Left colon (tissue), 2 donors: ENCODE data around the gene KRTAP10-5. TPM values are rescaled to one million over a fixed set of nuclear protein-coding genes. Genes with fewer than 3 reads are reported as not detected.
A peak's percentile ranks its signal among the peaks of the same experiment; 100 is the strongest.
"Not testable (repeated sequence)": the region's sequence is repeated elsewhere in the genome, so short reads cannot be mapped to it uniquely, and the experiment has no call there.

Experiments
- ATAC-seq: fragments of 200-7000 bp; cut with Tn5 transposase; one replicate; pipeline ENCODE4 v1.9.1; 2020; ENCODE audit warnings: mild to moderate bottlenecking, moderate library complexity
- DNase-seq, 2 donors: peaks; one replicate each; pipeline ENCODE4 v3.0.0-alpha.2; 2020
- intact Hi-C, 2 donors: fragments of 100-400 bp; cut with DNase I in 1 of 2; cut with micrococcal nuclease in 1 of 2; formaldehyde crosslinking; loops; one replicate each; pipeline versions ENCODE4 v1.11.2 to v1.14.0; 2022; cut with DNase I, micrococcal nuclease
- total RNA-seq, 2 donors: library from RNA; stranded (reverse); fragmentation: NEBNext Ultra II Directional; extraction: Animal tissue kit (Norgen Biotek cat#: 25700); gene quantifications; one replicate each; pipeline ENCODE4 v1.2.1, GENCODE V29; 2021
- donor health status: DM: no; HTN: no; CAD: no.
- donor health status: DM: yes; HTN: yes; CAD: no.

KRTAP10-5 gene
- total RNA-seq, 2 donors from 2014 or later = not detected

- ATAC-seq (peak; percentile 1), DNase-seq (no peak)
- intact Hi-C loops = no loop called here
Observed at GRCh38 chr21:44575307-44576024, 4.9 kb downstream of the KRTAP10-5 start.

- DNase-seq = peak; percentile 84 to 90
- intact Hi-C loops = no loop called here
- ATAC-seq = peak; percentile 95
Observed at GRCh38 chr21:44574457-44575306, 5.7 kb downstream of the KRTAP10-5 start.

- ATAC-seq, intact Hi-C loops, DNase-seq: not testable (repeated sequence)
Observed at GRCh38 chr21:44573630-44574456, 6.6 kb downstream of the KRTAP10-5 start, which contains the start of gene KRTAP10-4. KRTAP10-4 (plus strand) TSS chr21:44573729; CDS start chr21:44573759, 30 bp downstream.

GRCh38 chr21:44572959-44573583 lies 7.3 kb downstream of the KRTAP10-5 start:
- no peak for ATAC-seq
- no peak for DNase-seq
- intact Hi-C loops = no loop called here

GRCh38 chr21:44571844-44572782 lies 8.3 kb downstream of the KRTAP10-5 start:
- intact Hi-C loops = no loop called here
- no peak for ATAC-seq
- no peak for DNase-seq

- DNase-seq = no peak
- no peak for ATAC-seq
- intact Hi-C loops = no loop called here
Observed at GRCh38 chr21:44571296-44571695, 9.1 kb downstream of the KRTAP10-5 start.

- ATAC-seq = no peak
- intact Hi-C loops = no loop called here
- DNase-seq = no peak
Observed at GRCh38 chr21:44569861-44570517, 10.4 kb downstream of the KRTAP10-5 start.

- no peak for DNase-seq
- ATAC-seq = peak; percentile 56
- intact Hi-C loops = no loop called here
Observed at GRCh38 chr21:44568667-44569556, 11.5 kb downstream of the KRTAP10-5 start.

GRCh38 chr21:44568261-44568660 lies 12.1 kb downstream of the KRTAP10-5 start:
- DNase-seq (no peak), ATAC-seq (no peak)
- intact Hi-C loops = no loop called here

GRCh38 chr21:44567481-44568171 lies 12.8 kb downstream of the KRTAP10-5 start:
- intact Hi-C loops = no loop called here
- no peak for ATAC-seq
- no peak for DNase-seq

GRCh38 chr21:44566403-44566802 lies 14.0 kb downstream of the KRTAP10-5 start:
- intact Hi-C loops = no loop called here

GRCh38 chr21:44564886-44565598 lies 15.4 kb downstream of the KRTAP10-5 start:
- no peak for ATAC-seq
- DNase-seq = no peak

More at GRCh38 chr21:44566403-44566802, 14.0 kb downstream of the KRTAP10-5 start:
- DNase-seq (no peak), ATAC-seq (no peak)

GRCh38 chr21:44564099-44564498 lies 16.3 kb downstream of the KRTAP10-5 start:
- no peak for ATAC-seq
- intact Hi-C loops = no loop called here
- DNase-seq = no peak

More at GRCh38 chr21:44564886-44565598, 15.4 kb downstream of the KRTAP10-5 start:
- intact Hi-C loops = no loop called here

- intact Hi-C loops = no loop called here
- no peak for ATAC-seq
- no peak for DNase-seq
Observed at GRCh38 chr21:44558695-44559094, 21.7 kb downstream of the KRTAP10-5 start, which contains the start of gene KRTAP10-3. KRTAP10-3 (minus strand) TSS chr21:44558795; CDS start chr21:44558715, 80 bp downstream.

- ATAC-seq, intact Hi-C loops, DNase-seq: not testable (repeated sequence)
Observed at GRCh38 chr21:44558329-44558675, 22.1 kb downstream of the KRTAP10-5 start.
